NCI-H2227 (cell line): ENCODE data around the gene EIF4E3.

Experiments
- DNase-seq: peaks from one replicate; lab custom pipeline; 2025; ENCODE audit not compliant: unreplicated experiment; lab: John Stamatoyannopoulos, UW

The EIF4E3 gene

DNA sequence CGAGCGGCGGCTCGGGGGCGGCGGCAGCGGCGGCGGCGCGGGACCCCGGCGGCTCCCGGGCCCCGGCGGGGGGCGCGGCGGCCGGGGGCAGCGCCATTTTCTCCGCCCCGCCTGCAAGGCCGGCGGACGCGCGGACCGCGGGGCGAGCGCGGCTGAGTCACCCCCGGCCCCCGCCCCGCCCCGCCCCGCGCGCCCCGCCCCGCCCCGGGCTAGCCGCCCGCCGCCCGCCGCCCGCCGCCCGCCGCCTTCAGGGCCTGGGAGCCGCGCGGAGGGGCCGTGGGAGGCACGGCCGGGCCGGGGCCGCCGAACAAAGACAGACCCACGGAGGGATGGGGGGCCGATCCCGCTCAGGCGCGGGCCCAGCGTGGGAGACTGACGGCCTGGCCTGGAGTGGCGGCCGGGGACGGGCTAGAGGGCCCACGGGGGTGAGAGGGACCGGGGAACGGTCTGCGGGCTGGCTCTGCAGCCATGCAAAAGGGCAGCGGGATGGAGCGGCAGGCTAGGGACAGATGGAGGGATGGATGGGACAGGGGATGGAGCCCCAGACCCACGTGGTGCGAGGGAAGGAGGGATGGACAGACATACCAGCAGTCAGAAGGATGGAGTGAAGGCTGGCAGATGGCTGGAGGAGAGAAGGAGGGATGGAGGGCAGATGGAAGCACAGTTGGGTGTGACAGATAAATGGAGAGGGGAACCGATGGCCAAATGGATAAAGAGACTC is at the start of gene EIF4E3:
Gene EIF4E3 (minus strand): TSS at position 132 of the 721 bp plus-strand sequence. CDS start 35 bp downstream, at position 97.
- DNase-seq, result peak; percentile 31

DNA sequence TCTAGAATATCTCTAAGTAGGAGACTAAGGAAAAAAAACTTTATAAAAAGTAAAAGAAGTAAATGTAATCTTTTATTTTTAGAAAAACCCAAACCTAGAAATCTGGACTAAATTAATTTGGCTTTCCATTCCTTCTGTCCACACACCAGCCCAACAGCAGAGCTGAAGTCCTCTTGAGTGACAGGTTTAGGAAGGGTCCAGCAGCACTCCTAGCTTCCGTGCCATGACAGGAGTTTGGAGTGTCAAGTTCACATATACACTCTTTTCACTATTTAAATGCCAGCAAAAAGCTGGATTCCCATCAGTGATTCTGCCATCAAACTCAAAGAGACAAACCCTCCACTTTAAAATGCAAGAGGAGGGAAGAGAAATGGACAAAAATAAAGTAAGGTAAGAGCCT is 46.7 kb upstream of the EIF4E3 start:
- DNase-seq, result no peak

DNA sequence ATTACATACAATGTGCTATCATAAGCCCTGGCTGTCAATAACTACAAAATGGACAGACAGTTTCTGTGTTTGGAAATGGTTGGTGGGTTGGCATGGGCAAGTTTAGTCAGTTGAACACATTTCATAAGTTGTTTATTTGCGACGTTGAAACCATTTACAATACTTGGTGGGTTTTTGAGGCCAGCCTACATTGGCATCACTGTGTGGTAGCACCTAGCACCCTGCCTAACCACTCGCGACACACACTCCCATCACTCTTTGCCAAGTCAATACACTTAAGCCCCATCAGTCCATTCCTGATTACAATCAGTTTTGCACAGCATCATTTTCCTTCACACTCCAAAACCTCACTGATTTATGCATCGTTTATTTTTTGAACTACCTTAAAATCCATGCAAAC is 45.9 kb upstream of the EIF4E3 start:
- DNase-seq, result no peak

DNA sequence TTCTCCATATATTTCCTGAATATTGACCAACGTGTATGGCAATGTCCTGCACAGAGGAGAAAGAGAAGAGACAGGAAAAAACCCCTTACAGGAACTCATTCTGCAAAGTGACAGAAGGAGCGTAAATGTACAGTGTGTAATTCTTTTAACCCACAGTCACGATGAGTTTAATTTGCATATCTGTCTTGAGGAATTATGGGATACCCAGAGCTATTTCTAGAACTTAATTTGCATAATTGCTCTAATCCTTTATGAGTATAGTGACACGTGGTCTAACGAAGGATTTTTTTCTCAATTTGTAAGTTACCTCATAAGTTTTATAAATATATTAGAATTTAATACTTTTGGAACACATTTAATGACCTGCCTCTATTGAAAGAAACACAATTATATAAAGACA is 38.2 kb upstream of the EIF4E3 start:
- DNase-seq, result no peak

- DNase-seq, result no peak
These were observed 34.9 kb upstream of the EIF4E3 start for GRCh38 chr3:71760140-71760539.

DNA sequence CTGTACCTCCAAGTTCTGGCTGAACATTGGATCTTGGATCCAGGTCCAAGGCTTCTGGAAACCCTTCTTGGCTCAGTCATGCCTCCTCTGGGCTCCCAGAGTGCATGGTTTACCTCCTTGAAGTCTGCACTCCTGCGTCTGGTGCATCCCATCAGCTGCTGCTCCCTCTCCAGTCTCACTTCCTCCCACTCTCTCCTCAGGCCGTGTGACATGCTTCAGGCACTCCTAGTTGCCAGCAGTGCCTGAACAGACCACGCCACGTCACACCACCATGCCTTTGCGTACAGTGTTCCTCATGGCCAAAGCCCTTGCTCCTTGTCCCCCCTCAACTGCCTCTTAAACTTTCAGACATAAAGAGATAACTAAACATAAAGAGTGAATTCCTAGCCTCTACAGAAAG is 34.2 kb upstream of the EIF4E3 start:
- DNase-seq, result no peak

DNA sequence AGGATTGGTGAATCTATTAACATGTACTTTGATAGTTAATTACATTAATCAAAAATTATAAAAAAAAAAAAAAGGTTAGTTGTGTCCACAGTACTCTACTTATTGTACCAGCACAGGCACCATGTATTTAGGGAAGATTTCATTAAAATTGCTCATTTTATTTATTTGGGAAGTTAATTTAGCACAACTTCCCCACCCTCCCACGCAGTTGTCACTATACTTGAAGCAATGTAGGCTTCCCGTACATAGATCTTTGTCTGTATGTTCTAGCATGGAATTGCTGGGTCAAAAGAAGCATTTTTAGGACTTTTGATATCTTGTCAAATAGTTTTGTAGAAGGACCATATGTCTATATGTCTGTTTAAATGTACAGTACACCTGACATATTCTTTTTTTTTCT is 32.9 kb upstream of the EIF4E3 start:
- DNase-seq, result no peak

GRCh38 chr3:71754610-71755253 is 29.5 kb upstream of the EIF4E3 start:
- no peak for DNase-seq

- peak; percentile 63 for DNase-seq
These were observed 28.8 kb upstream of the EIF4E3 start, which contains the start of gene GPR27 for GRCh38 chr3:71753701-71754609. TSS of gene GPR27 (plus strand) at chr3:71753855. CDS start at chr3:71754050, 195 bp downstream.

- peak; percentile 2 for DNase-seq
These were observed 27.9 kb upstream of the EIF4E3 start for GRCh38 chr3:71752831-71753700.

DNA sequence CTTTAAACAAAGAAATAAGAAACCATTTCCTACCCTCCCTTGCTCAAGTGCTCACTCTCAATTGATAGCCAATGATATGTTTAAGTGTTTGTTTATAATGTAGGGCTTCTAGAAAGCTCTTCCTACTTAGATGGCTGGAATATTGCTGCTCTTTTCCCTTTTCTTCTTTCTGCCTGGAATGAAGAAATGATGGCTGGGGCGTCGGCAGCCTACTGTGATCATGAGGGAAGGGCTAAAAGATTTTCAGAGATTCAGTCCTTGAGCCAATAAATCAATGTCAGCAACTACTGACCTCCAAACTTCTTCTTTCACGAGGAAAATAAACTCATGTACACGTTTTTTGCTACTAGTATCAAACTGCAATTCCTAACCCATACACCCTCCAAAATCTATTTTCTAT is 26.4 kb upstream of the EIF4E3 start:
- no peak for DNase-seq

- no peak for DNase-seq
These were observed 19.5 kb upstream of the EIF4E3 start for GRCh38 chr3:71744738-71745137.

GRCh38 chr3:71742621-71743020 is 17.4 kb upstream of the EIF4E3 start:
- DNase-seq, result no peak

DNA sequence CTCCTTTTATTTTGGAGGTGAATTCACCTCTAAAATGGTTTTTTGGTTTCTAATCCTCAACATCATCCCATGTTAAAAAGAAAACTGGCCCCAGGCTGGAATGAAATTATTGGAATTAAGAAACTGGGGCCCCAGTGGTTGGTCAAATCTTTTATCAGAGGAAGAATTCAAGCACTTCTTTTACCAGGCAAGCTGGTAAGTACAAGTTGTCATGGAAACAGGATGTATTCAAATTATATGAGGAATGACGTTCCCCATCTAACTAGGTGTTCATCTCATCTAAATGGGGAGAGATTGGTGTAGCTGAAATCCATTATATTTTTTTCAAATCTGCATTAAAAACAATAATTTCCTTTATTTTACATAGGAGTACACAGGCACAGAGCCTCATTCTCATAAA is 9.7 kb upstream of the EIF4E3 start:
- DNase-seq, result no peak

DNA sequence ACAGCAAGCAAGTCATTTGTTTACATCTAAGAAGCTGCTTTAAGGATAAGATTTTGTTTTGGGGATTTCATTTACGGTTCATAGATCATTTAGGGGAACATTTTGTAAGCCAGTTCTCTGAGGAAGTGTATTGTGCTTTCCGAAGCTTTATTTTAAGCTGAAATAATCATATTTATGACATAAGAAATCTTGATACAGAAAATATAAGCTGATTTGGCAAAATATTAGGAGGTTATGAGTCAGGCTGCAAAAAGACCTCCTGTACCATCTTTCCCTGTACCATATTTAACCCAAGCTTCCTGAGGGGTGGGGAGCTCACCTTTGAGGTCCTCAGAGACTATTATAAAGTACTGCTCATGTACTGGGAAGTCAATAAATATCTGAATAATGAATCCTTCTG is 8.1 kb upstream of the EIF4E3 start:
- DNase-seq, result no peak

GRCh38 chr3:71732637-71733036 is 7.4 kb upstream of the EIF4E3 start:
- DNase-seq, result no peak

DNA sequence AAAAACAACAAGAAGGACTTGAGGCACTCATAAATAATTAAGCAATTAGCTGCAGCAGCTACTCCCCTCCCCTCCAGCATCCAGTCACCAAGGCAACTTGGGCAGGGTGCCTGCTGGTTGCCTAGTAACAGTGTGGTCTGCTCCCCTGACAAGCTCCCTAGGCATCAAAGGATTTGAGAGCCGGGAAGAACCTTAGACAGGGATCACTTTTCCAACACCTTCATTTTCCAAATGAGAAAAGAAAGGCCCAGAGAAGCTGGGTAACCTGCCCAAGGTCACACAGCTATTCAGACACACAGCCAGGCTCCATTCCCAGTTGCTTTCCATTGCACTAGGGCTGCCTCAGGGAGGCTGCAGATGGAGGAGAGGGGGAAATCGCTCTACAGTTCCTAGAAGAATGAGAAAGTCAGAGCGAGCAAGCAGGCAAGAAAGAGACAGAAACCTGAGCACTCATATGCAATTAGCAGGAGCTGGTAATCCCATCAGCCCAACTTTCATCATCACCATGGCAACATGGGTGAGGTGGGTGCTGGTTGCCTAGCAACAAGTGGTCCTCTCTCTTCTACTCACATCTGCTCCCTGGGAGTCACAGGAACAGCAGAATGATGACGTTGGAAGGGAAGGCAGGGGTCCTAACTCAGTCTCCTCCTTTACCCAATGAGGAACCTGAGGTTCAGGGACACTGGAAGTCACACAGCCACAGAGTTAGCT is 3.6 kb upstream of the EIF4E3 start:
- peak; percentile 43 for DNase-seq

- DNase-seq, result no peak
These were observed 944 bp upstream of the EIF4E3 start for GRCh38 chr3:71726146-71726545.

- peak; percentile 19 for DNase-seq
These were observed 475 bp downstream of the EIF4E3 start for GRCh38 chr3:71724584-71725270.

DNA sequence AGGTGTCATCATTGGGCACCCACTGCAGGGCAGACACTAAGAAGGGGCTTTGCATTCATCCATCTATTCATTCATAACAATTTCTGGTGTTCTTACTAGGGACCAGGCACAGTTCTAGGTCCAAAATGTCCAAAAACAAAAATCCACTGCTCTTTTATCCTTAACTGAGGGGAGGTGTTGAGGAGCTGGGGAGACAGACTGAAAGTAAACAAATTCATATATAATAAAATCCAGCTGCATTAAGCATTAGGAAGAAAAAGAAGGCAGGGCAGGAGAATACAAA is 1.1 kb downstream of the EIF4E3 start:
- no peak for DNase-seq
